ENCODE data around the gene HCK.

HCK gene

GRCh38 chr20:32070282-32070681, 18.2 kb downstream of the HCK start:
- Histone ChIP-seq H4K8ac (ENCODE audit: low read depth, low read length) (no peak overlapping the region), H3K23ac (ENCODE audit: low read length) (no peak overlapping the region), H4K91ac (ENCODE audit: low read depth, low read length) (no peak overlapping the region), H3K27ac (ENCODE audit: low read depth, low read length) (no peak overlapping the region), H2BK12ac (ENCODE audit: low read length) (no peak overlapping the region), H3K27me3 (ENCODE audit: insufficient read depth, low read length) (no peaks in the 10 kb centered on the region), H3K4me3 (ENCODE audit: low read depth, low read length) (no peak overlapping the region), H4K12ac (ENCODE audit: low read depth, low read length) (no peak overlapping the region), H3K4me1 (ENCODE audit: control insufficient read depth in 1 of 2, insufficient read depth in 2 of 2, low read length in 2 of 2) (peaks cover 0 to 2% of the 10 kb centered on the region in 2 experiments), H3K4ac (ENCODE audit: low read depth, low read length) (no peak overlapping the region), H2BK5ac (ENCODE audit: low read depth, low read length, poor library complexity) (no peak overlapping the region), H2BK120ac (ENCODE audit: insufficient read depth, low read length, poor library complexity) (no peak overlapping the region), H2AK5ac (ENCODE audit: low read length) (no peak overlapping the region), H3K9ac (ENCODE audit: low read length) (no peak overlapping the region), H2AFZ (ENCODE audit: insufficient read depth, low read length, poor library complexity) (no peak overlapping the region), H3K79me1 (ENCODE audit: low read length) (no peaks in the 10 kb centered on the region), H3K4me2 (ENCODE audit: low read length) (no peak overlapping the region), H3K79me2 (ENCODE audit: control insufficient read depth, insufficient read depth, low read length, poor library complexity) (no peaks in the 10 kb centered on the region), H3K36me3 (ENCODE audit: control insufficient read depth in 1 of 2, insufficient read depth in 2 of 2, low read length in 2 of 2) (no peaks in the 10 kb centered on the region), H3K18ac (ENCODE audit: low read length) (no peak overlapping the region), H3K14ac (ENCODE audit: low read length) (no peak overlapping the region), H3K9me3 (ENCODE audit: insufficient read depth, low read depth, low read length) (no peaks in the 10 kb centered on the region)
- WGBS (ENCODE audit: extremely low coverage, insufficient coverage, insufficient read length) = no CpG with 5 or more reads among the region's 1 CpG
- no peak for DNase-seq

DNA sequence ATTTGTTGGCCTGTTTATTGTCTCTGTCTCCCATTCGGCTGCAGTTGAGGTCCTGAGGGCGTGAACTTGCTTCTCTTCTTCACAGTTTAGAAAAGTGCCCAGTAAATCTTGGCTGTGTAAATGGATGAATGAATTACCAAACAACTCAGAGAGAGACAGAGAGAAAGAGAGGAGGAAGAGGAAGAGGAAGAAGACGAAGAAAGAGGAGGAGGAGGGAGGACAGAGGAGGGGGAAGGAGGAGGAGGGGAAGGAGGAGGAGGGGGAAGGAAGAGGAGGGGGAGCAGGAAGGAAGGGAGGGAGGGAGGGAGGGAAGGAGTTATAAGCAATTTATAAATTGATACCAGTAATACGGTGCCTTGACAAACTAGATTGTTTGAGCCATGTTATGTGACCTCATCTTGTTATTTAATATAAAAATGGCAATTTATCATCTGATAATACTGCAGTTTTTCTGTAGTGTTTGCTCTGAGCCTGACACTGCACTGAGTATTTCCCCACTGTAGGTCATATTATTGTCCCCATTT, 18.7 kb downstream of the HCK start:
- H4K91ac ChIP-seq (ENCODE audit: low read depth, low read length) = no peak overlapping the region
- H2BK5ac ChIP-seq (ENCODE audit: low read depth, low read length, poor library complexity) = no peak overlapping the region
- no peak overlapping the region for H3K4me3 ChIP-seq (ENCODE audit: low read depth, low read length)
- H4K8ac ChIP-seq (ENCODE audit: low read depth, low read length) = no peak overlapping the region
- H2AK5ac ChIP-seq (ENCODE audit: low read length) = no peak overlapping the region
- H3K4me1 ChIP-seq (ENCODE audit: control insufficient read depth in 1 of 2, insufficient read depth in 2 of 2, low read length in 2 of 2) = peaks cover 0 to 2% of the 10 kb centered on the region in 2 experiments
- WGBS (ENCODE audit: extremely low coverage, insufficient coverage, insufficient read length) = no CpG with 5 or more reads among the region's 4 CpGs
- no peak overlapping the region for H2BK12ac ChIP-seq (ENCODE audit: low read length)
- no peak overlapping the region for H2AFZ ChIP-seq (ENCODE audit: insufficient read depth, low read length, poor library complexity)
- no peak overlapping the region for H3K9ac ChIP-seq (ENCODE audit: low read length)
- no peak for DNase-seq
- no peak overlapping the region for H3K4ac ChIP-seq (ENCODE audit: low read depth, low read length)
- H3K27ac ChIP-seq (ENCODE audit: low read depth, low read length) = no peak overlapping the region
- H3K36me3 ChIP-seq (ENCODE audit: control insufficient read depth in 1 of 2, insufficient read depth in 2 of 2, low read length in 2 of 2) = no peaks in the 10 kb centered on the region
- no peak overlapping the region for H3K18ac ChIP-seq (ENCODE audit: low read length)
- no peak overlapping the region for H3K23ac ChIP-seq (ENCODE audit: low read length)
- no peaks in the 10 kb centered on the region for H3K79me1 ChIP-seq (ENCODE audit: low read length)
- no peak overlapping the region for H3K4me2 ChIP-seq (ENCODE audit: low read length)
- no peak overlapping the region for H3K14ac ChIP-seq (ENCODE audit: low read length)
- no peaks in the 10 kb centered on the region for H3K79me2 ChIP-seq (ENCODE audit: control insufficient read depth, insufficient read depth, low read length, poor library complexity)
- H4K12ac ChIP-seq (ENCODE audit: low read depth, low read length) = no peak overlapping the region
- no peaks in the 10 kb centered on the region for H3K27me3 ChIP-seq (ENCODE audit: insufficient read depth, low read length)
- no peak overlapping the region for H2BK120ac ChIP-seq (ENCODE audit: insufficient read depth, low read length, poor library complexity)
- H3K9me3 ChIP-seq (ENCODE audit: insufficient read depth, low read depth, low read length) = no peaks in the 10 kb centered on the region

GRCh38 chr20:32071395-32072167, 19.5 kb downstream of the HCK start:
- WGBS (ENCODE audit: extremely low coverage, insufficient coverage, insufficient read length) = no CpG with 5 or more reads among the region's 17 CpGs
- H3K4me2 ChIP-seq (ENCODE audit: low read length) = no peak overlapping the region
- H2AFZ ChIP-seq (ENCODE audit: insufficient read depth, low read length, poor library complexity) = no peak overlapping the region
- H3K9me3 ChIP-seq (ENCODE audit: insufficient read depth, low read depth, low read length) = peaks cover 1% of the 10 kb centered on the region
- no peaks in the 10 kb centered on the region for H3K36me3 ChIP-seq (ENCODE audit: control insufficient read depth in 1 of 2, insufficient read depth in 2 of 2, low read length in 2 of 2)
- no peak overlapping the region for H3K4ac ChIP-seq (ENCODE audit: low read depth, low read length)
- no peak overlapping the region for H4K8ac ChIP-seq (ENCODE audit: low read depth, low read length)
- H2BK120ac ChIP-seq (ENCODE audit: insufficient read depth, low read length, poor library complexity) = no peak overlapping the region
- H3K27me3 ChIP-seq (ENCODE audit: insufficient read depth, low read length) = no peaks in the 10 kb centered on the region
- H2AK5ac ChIP-seq (ENCODE audit: low read length) = no peak overlapping the region
- H3K9ac ChIP-seq (ENCODE audit: low read length) = no peak overlapping the region
- no peaks in the 10 kb centered on the region for H3K79me1 ChIP-seq (ENCODE audit: low read length)
- no peak for DNase-seq
- no peak overlapping the region for H3K23ac ChIP-seq (ENCODE audit: low read length)
- no peak overlapping the region for H3K4me3 ChIP-seq (ENCODE audit: low read depth, low read length)
- no peak overlapping the region for H4K91ac ChIP-seq (ENCODE audit: low read depth, low read length)
- H3K79me2 ChIP-seq (ENCODE audit: control insufficient read depth, insufficient read depth, low read length, poor library complexity) = no peaks in the 10 kb centered on the region
- no peak overlapping the region for H2BK12ac ChIP-seq (ENCODE audit: low read length)
- no peak overlapping the region for H3K18ac ChIP-seq (ENCODE audit: low read length)
- peaks cover 0 to 2% of the 10 kb centered on the region in 2 experiments for H3K4me1 ChIP-seq (ENCODE audit: control insufficient read depth in 1 of 2, insufficient read depth in 2 of 2, low read length in 2 of 2)
- H2BK5ac ChIP-seq (ENCODE audit: low read depth, low read length, poor library complexity) = no peak overlapping the region
- no peak overlapping the region for H4K12ac ChIP-seq (ENCODE audit: low read depth, low read length)
- no peak overlapping the region for H3K27ac ChIP-seq (ENCODE audit: low read depth, low read length)
- H3K14ac ChIP-seq (ENCODE audit: low read length) = no peak overlapping the region

- Histone ChIP-seq H2BK12ac (ENCODE audit: low read length) (no peak overlapping the region), H3K9me3 (ENCODE audit: insufficient read depth, low read depth, low read length) (peaks cover 1% of the 10 kb centered on the region), H4K91ac (ENCODE audit: low read depth, low read length) (no peak overlapping the region), H4K8ac (ENCODE audit: low read depth, low read length) (no peak overlapping the region), H3K14ac (ENCODE audit: low read length) (no peak overlapping the region), H3K23ac (ENCODE audit: low read length) (no peak overlapping the region), H3K27me3 (ENCODE audit: insufficient read depth, low read length) (no peaks in the 10 kb centered on the region), H3K4me1 (ENCODE audit: control insufficient read depth in 1 of 2, insufficient read depth in 2 of 2, low read length in 2 of 2) (peaks cover 0 to 2% of the 10 kb centered on the region in 2 experiments), H4K12ac (ENCODE audit: low read depth, low read length) (no peak overlapping the region), H3K79me1 (ENCODE audit: low read length) (no peaks in the 10 kb centered on the region), H3K4me3 (ENCODE audit: low read depth, low read length) (no peak overlapping the region), H3K18ac (ENCODE audit: low read length) (no peak overlapping the region), H2AFZ (ENCODE audit: insufficient read depth, low read length, poor library complexity) (no peak overlapping the region), H3K79me2 (ENCODE audit: control insufficient read depth, insufficient read depth, low read length, poor library complexity) (no peaks in the 10 kb centered on the region), H3K4me2 (ENCODE audit: low read length) (no peak overlapping the region), H2BK5ac (ENCODE audit: low read depth, low read length, poor library complexity) (no peak overlapping the region), H3K36me3 (ENCODE audit: control insufficient read depth in 1 of 2, insufficient read depth in 2 of 2, low read length in 2 of 2) (no peaks in the 10 kb centered on the region), H3K4ac (ENCODE audit: low read depth, low read length) (no peak overlapping the region), H3K9ac (ENCODE audit: low read length) (no peak overlapping the region), H2AK5ac (ENCODE audit: low read length) (no peak overlapping the region), H3K27ac (ENCODE audit: low read depth, low read length) (no peak overlapping the region), H2BK120ac (ENCODE audit: insufficient read depth, low read length, poor library complexity) (no peak overlapping the region)
- peak in 1 of 2 donors; percentile 10 for DNase-seq
- no CpG with 5 or more reads among the region's 6 CpGs for WGBS (ENCODE audit: extremely low coverage, insufficient coverage, insufficient read length)
These were observed 20.2 kb downstream of the HCK start for GRCh38 chr20:32072168-32072750.

Data from trophoblast cell (in vitro differentiated cells and primary cell).